ENCODE measurements around the gene MED7.

Gene MED7

DNA sequence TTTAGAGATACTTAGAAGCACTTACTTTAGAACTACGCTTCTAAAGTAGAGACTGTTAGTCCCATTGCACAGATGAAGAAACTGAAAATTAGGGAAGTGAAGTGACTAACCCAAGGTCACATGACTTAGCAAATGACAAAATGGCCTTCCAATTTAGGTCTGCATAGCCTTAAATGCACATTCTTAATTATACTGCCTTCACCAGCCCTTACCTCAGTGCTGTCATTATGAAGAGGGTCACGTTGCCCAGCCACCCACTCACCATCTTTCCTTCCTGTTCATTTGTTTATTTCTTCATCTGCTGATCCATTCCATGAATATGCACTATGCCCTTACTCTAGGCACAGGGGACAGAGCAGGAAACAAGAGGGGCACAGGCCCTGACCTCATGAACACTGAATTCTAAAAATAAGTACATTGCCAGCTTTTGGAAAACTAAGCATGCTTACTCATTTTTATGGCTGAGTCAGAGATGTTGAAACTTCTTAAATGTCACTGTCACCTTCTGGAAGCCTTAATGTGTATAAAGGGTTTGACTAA, 42.5 kb downstream of the MED7 start:
- peak; percentile 10 for DNase-seq

DNA sequence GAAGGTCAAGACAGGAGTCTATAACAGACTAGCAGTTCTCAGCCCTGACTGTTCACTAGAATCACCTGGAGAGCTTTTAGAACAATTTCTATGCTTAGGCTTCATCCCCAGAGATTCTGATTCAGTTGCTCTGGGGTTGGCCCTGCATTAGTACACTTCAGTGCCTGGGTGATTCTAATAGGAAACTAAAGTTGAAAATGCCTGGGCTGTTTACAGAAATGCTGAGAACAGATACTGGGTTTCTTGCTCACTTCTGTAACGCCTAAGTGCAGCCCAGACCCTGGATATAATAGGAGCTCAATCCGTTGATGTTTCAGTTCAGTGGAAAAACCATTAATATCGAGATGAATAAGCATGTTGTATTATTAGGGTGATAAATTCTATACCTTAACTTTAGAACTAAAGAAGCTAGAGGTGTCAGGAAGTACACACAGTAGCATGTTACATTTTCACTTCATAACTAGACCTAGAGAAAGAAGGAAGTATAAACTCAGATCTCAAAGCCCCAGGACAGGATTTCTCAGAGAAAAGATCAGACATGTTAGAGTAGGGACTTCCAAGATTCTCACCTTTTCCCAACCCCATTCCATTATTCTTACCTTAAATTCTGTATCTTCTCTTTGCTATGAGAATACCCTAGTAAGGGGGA, 54.2 kb downstream of the MED7 start:
- DNase-seq, result no peak

All from DMS53 (cell line).